ENCODE data around the gene SYT3.

The SYT3 gene

GRCh38 chr19:50661766-50662650 is 22.3 kb upstream of the SYT3 start:
- no peak for DNase-seq

- DNase-seq, result no peak
Observed at GRCh38 chr19:50661023-50661422, 21.3 kb upstream of the SYT3 start.

- DNase-seq, result no peak
Observed at GRCh38 chr19:50660088-50660366, 20.3 kb upstream of the SYT3 start.

- no peak for DNase-seq
Observed at GRCh38 chr19:50659318-50660087, 19.8 kb upstream of the SYT3 start.

- peak in 1 of 5 donors; percentile 77 for DNase-seq
Observed at GRCh38 chr19:50658441-50659317, 19.0 kb upstream of the SYT3 start.

GRCh38 chr19:50657712-50658440 is 18.2 kb upstream of the SYT3 start:
- DNase-seq, result peak in 4 of 5 donors; percentile 34 to 93 (median 58)

- DNase-seq, result no peak
Observed at GRCh38 chr19:50657222-50657669, 17.6 kb upstream of the SYT3 start.

- DNase-seq, result no peak
Observed at GRCh38 chr19:50654882-50655281, 15.2 kb upstream of the SYT3 start.

- DNase-seq, result no peak
Observed at GRCh38 chr19:50652722-50653121, 13.0 kb upstream of the SYT3 start.

- DNase-seq, result no peak
Observed at GRCh38 chr19:50651174-50651573, 11.5 kb upstream of the SYT3 start.

GRCh38 chr19:50649433-50650391 is 10.0 kb upstream of the SYT3 start, which contains the start of gene C19orf81:
TSS of gene C19orf81 (plus strand) at chr19:50649445. CDS start at chr19:50649445, 0 bp downstream.
- no peak for DNase-seq

GRCh38 chr19:50648659-50649058 is 9.0 kb upstream of the SYT3 start:
- DNase-seq, result no peak

GRCh38 chr19:50647879-50648615 is 8.4 kb upstream of the SYT3 start:
- no peak for DNase-seq

GRCh38 chr19:50646074-50646807 is 6.6 kb upstream of the SYT3 start:
- DNase-seq, result no peak

- DNase-seq, result no peak
Observed at GRCh38 chr19:50645107-50645506, 5.4 kb upstream of the SYT3 start.

- DNase-seq, result no peak
Observed at GRCh38 chr19:50644315-50644915, 4.7 kb upstream of the SYT3 start.

GRCh38 chr19:50640368-50640767 is 687 bp upstream of the SYT3 start:
- no peak for DNase-seq

GRCh38 chr19:50638600-50638999 is 1.1 kb downstream of the SYT3 start:
- no peak for DNase-seq
